HG03442 (cell line): Measurements from ENCODE around the gene NTM.

Experiments used
- ATAC-seq: cut with Tn5 transposase; IDR thresholded peaks from one replicate; pipeline ENCODE4 v1.9.1; 2021; ENCODE audit warnings: mild to moderate bottlenecking, moderate library complexity; ENCODE audit not compliant: unreplicated experiment

The NTM gene

GRCh38 chr11:131925829-131926228 is 555.4 kb downstream of the NTM start:
- ATAC-seq, result no peak

GRCh38 chr11:131928992-131929391 is 558.6 kb downstream of the NTM start:
- no peak for ATAC-seq

- no peak for ATAC-seq
These were observed 562.3 kb downstream of the NTM start for GRCh38 chr11:131932584-131933325.

DNA sequence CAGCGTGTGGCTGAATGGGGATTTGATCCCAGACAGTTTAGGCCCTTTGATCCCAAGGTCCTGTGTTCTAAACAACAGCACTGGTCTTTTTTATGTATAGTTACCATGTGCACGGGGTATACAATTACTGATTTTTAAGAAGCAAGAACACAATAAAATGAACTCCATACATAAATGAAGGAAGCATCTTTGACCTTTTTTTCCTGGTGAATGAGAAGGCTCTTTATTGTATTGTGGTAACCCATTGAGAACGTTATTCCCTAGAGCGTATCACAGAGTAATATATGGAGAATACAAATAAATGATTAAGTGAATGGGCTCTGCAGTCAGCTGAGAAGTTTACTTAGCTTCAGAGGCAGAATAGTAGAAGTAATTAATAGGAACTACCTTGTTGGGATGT is 563.6 kb downstream of the NTM start:
- ATAC-seq, result no peak

GRCh38 chr11:131938351-131938751 is 567.9 kb downstream of the NTM start:
- no peak for ATAC-seq

DNA sequence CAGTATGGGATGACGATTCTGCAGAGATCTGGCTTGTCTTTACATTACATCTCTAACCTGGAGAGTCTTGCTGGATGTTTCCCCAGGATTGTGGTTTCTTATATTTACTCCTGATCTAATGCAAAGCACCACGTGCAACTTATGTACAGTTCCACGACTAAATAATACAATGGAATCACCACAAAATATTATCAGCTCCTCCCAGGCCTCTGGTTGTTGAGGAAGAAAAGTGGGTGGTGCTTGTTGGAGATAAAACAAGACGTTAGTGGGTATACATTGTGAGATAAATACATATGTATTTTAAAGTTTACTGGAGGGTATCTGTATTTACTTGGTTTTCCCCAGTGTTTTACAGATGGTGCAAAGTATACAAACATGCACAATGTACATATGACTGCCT is 569.7 kb downstream of the NTM start:
- ATAC-seq, result no peak

- ATAC-seq, result no peak
These were observed 572.5 kb downstream of the NTM start for GRCh38 chr11:131942878-131943277.

- ATAC-seq, result no peak
These were observed 572.9 kb downstream of the NTM start for GRCh38 chr11:131943295-131943694.

DNA sequence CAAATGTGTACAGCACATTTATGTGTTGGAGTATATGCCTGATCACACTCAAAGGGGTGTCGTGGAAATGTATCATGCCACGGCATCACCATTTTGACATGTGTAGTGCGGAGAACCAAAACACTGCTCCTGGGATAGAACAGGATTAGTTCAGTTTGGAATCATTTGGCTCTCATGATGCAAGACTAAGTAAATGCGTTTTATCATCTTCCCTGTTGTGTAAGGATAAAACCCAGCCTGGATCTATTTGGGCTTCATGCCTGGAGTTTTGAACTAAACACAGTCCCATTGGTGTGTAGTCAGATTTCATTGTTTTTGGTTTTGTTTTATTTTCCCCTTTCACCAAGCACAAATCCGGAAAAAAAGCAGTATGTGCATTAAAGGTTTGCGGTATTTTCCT is 574.3 kb downstream of the NTM start:
- ATAC-seq, result no peak

DNA sequence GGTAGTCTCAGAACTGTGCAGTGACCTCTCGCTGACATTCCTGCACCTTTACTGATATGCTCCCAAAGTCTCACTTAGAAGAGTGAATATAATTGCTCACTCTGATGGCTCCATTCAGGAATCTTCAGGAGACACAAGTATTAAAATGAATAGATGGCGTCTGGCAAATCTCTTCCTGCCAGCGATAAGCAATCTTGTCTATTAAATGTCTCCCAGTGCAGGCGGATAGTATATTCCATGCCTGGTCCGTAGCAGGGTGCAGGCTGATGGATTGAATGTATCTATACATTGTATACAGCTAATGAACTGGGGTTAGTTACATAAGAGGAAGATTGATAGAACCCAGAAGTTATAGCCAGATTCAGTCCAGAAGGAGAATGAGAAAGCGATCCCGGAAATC is 575.3 kb downstream of the NTM start:
- no peak for ATAC-seq

GRCh38 chr11:131947511-131947910 is 577.1 kb downstream of the NTM start:
- ATAC-seq, result no peak

DNA sequence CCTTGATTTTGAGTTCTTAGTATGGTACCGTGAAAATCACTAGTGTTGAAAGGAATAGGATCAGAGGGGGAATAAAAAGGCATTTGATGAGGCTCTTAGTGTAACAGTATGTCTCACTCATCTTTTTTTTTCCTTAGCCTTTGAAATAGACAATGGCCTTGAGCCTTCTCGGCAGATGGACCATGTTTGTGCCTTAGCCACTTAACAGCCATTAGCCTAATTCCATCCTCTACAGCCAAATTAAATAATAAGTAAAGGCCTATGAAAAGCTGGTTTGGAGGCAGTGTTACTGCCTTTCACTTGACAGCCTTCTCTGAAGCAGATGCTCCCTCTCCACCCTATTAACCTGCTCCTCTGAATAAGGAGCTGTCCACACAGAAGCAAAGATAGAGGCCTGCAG is 580.7 kb downstream of the NTM start:
- ATAC-seq, result no peak

GRCh38 chr11:131954146-131954545 is 583.7 kb downstream of the NTM start:
- ATAC-seq, result no peak

DNA sequence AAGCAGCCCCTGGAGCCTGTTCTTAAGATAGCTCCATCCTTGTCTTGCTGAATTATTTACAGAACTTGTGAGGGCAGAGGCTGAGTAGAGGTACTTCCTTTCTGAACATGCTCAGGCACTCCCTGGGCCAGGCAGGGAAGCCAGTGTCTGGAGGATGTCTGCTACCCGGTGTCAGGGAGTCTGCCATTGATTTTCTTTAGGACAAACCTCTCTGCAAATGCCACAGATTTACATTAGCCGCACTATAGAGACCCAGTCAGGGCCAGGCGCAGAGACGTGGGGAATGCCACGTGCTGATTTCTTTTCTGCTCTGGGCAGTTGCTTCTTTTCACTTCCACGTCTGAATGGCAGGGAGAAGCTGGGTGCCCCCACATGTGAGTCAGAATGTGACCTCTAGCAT is 585.5 kb downstream of the NTM start:
- ATAC-seq, result no peak

- no peak for ATAC-seq
These were observed 586.8 kb downstream of the NTM start for GRCh38 chr11:131957201-131957600.

DNA sequence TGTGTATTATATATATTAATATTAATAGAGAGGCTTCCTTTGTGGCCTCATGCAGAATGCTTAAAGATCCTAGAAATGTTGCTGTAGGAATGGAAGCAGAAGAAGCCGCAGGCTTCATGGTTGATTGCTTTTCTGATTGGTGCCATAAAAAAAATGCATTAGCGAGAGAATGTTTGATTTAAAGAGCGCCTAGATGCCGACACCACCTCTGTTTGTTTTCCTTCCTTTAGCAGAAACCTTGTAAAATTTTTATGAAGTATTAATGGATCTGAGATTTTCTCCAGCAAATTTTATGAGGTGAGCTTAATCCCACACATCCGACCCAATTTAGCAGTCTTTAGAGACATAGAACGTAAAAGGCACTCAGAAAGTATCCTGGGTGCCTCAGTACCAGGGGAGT is 587.5 kb downstream of the NTM start:
- no peak for ATAC-seq

GRCh38 chr11:131962818-131963217 is 592.4 kb downstream of the NTM start:
- ATAC-seq, result no peak

- ATAC-seq, result no peak
These were observed 594.5 kb downstream of the NTM start for GRCh38 chr11:131964698-131965483.

GRCh38 chr11:131965504-131965903 is 595.1 kb downstream of the NTM start:
- ATAC-seq, result no peak

DNA sequence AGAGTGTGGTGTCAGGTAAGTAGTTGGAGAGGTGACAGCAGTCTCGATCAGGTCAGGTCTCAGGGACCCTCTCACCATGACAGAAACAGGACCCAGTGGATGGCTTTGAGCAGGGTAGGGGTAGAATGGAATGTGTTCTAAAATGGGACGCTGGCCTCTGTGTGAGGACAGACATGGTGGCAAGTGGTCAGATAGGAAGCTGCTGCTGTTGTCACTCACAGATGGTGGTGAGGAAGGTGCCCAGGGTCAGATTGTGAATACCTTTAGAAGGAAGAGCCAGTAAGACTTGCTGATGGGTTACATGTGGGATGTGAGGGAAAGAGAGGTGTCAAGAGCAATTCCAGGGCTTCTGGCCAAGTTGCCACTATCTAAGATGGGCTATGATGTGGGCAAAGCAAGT is 596.3 kb downstream of the NTM start:
- no peak for ATAC-seq

DNA sequence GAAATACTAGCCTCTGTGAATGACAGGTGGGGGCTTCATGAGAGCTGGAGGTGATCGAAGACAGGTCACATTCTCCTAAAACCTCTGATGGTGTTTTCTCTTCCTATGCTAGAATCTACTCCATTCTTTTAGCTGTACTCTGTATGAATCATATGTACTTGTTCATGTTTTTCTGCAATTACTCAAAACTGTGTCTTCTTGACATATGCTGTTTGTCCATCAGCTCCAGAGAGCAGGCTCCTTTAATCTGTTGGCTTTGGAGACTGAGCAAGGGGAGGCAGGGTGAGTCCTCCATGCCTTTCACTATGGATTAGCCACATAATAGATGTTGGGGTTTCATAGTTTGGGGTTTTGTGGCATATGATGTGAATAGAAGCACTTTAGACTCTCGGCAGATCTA is 598.8 kb downstream of the NTM start:
- no peak for ATAC-seq

DNA sequence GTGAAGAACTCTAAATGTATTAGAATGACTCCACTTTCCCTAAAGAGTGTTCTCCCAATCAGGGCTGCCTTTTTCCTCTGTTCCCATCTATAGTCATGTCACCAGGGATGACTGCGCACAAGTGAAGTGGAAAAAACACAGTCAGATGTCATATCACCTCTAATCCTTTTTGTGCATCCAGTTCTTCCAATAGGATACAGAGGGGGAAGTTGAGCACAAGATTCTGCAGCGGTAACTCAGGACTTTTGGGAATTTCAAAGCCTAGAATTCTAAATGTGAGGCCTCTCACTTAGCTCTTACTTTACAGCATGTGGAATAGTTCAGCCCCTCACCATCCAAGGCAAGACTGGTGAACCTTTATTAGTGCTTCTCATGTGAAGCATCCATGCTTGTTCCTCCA is 602.6 kb downstream of the NTM start:
- no peak for ATAC-seq
